ENCODE data around the gene ZNF554.

Gene ZNF554

GRCh38 chr19:2827840-2828489, 8.3 kb downstream of the ZNF554 start:
- DNase-seq (ENCODE audit: low read depth in 2 of 2), result no peak

- DNase-seq (ENCODE audit: low read depth in 2 of 2), result no peak
Measured at GRCh38 chr19:2834294-2834871, 14.7 kb downstream of the ZNF554 start.

- no peak for DNase-seq (ENCODE audit: low read depth in 2 of 2)
Measured at GRCh38 chr19:2837430-2837829, 17.8 kb downstream of the ZNF554 start.

- DNase-seq (ENCODE audit: low read depth in 2 of 2), result peak; percentile 97 to 99
Measured at GRCh38 chr19:2840794-2841791, 21.4 kb downstream of the ZNF554 start, which contains the start of gene ZNF555. ZNF555 (plus strand) TSS chr19:2841475; CDS start chr19:2841573, 98 bp downstream.

- no peak for DNase-seq (ENCODE audit: low read depth in 2 of 2)
Measured at GRCh38 chr19:2841855-2842574, 22.3 kb downstream of the ZNF554 start.

GRCh38 chr19:2845107-2845506, 25.4 kb downstream of the ZNF554 start:
- DNase-seq (ENCODE audit: low read depth in 2 of 2), result no peak

GRCh38 chr19:2846180-2846894, 26.7 kb downstream of the ZNF554 start:
- DNase-seq (ENCODE audit: low read depth in 2 of 2), result no peak

- no peak for DNase-seq (ENCODE audit: low read depth in 2 of 2)
Measured at GRCh38 chr19:2847507-2847906, 27.8 kb downstream of the ZNF554 start.

GRCh38 chr19:2848616-2849015, 28.9 kb downstream of the ZNF554 start:
- no peak for DNase-seq (ENCODE audit: low read depth in 2 of 2)

- no peak for DNase-seq (ENCODE audit: low read depth in 2 of 2)
Measured at GRCh38 chr19:2850256-2850925, 30.7 kb downstream of the ZNF554 start.

GRCh38 chr19:2852598-2852997, 32.9 kb downstream of the ZNF554 start:
- no peak for DNase-seq (ENCODE audit: low read depth in 2 of 2)

- DNase-seq (ENCODE audit: low read depth in 2 of 2), result no peak
Measured at GRCh38 chr19:2853015-2853606, 33.4 kb downstream of the ZNF554 start.

- DNase-seq (ENCODE audit: low read depth in 2 of 2), result no peak
Measured at GRCh38 chr19:2854849-2855248, 35.2 kb downstream of the ZNF554 start.

- DNase-seq (ENCODE audit: low read depth in 2 of 2), result no peak
Measured at GRCh38 chr19:2856457-2857050, 36.9 kb downstream of the ZNF554 start.

- no peak for DNase-seq (ENCODE audit: low read depth in 2 of 2)
Measured at GRCh38 chr19:2858864-2859263, 39.2 kb downstream of the ZNF554 start.

- DNase-seq (ENCODE audit: low read depth in 2 of 2), result no peak
Measured at GRCh38 chr19:2863816-2864215, 44.1 kb downstream of the ZNF554 start.

- no peak for DNase-seq (ENCODE audit: low read depth in 2 of 2)
Measured at GRCh38 chr19:2865334-2866100, 45.8 kb downstream of the ZNF554 start.

- DNase-seq (ENCODE audit: low read depth in 2 of 2), result no peak
Measured at GRCh38 chr19:2866495-2867024, 46.9 kb downstream of the ZNF554 start.

Data from activated CD8-positive, alpha-beta memory T cell treated with anti-CD3 and anti-CD28 coated beads for 4 hours (primary cell).